HG03439 (cell line): Measurements from ENCODE around the gene BLTP1.

Experiments used
- ATAC-seq: cut with Tn5 transposase; IDR thresholded peaks from one replicate; pipeline ENCODE4 v1.9.1; 2021; ENCODE audit warnings: mild to moderate bottlenecking, moderate library complexity; ENCODE audit not compliant: unreplicated experiment

BLTP1 gene

GRCh38 chr4:122163767-122164166 is 11.6 kb downstream of the BLTP1 start:
- no peak for ATAC-seq

- no peak for ATAC-seq
Measured at GRCh38 chr4:122167369-122167768, 15.2 kb downstream of the BLTP1 start.

- no peak for ATAC-seq
Measured at GRCh38 chr4:122170775-122171174, 18.6 kb downstream of the BLTP1 start.

DNA sequence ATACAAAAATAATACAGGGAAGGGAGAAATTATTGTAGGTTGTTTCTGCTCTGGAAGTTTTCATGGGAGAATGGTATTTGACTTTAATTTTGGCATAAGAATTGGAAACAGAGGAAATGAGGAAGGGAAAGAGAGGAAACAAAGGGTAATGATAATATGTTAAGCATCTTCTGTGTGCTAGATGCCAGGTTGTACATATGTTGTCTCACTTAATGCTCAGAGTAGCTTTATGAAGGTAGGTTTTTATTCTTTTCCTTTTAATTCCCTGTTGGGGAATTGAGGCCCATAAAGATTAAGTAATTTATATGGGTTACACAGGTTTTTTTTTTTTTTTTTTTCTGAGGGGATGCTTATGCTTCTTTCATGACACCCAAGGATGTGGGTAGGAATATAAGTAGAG is 19.2 kb downstream of the BLTP1 start:
- no peak for ATAC-seq

DNA sequence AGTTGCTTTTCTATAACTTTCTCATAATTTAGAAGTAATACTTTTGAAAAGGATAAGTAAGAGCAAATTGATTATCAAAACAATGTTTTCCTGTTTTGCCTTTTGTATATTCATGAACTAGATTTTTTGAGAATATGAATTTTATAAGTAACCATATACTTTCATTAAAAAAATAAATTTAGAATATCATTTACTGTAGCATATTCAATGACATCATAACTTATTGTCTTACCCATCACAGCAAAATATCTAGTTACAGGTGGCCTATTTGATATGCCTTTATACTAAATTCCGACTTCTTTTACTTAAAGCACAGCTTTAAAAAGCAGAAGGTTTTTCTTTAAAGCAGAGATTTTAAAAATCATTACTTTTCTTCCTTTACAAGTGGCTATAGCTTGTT is 20.1 kb downstream of the BLTP1 start:
- no peak for ATAC-seq

DNA sequence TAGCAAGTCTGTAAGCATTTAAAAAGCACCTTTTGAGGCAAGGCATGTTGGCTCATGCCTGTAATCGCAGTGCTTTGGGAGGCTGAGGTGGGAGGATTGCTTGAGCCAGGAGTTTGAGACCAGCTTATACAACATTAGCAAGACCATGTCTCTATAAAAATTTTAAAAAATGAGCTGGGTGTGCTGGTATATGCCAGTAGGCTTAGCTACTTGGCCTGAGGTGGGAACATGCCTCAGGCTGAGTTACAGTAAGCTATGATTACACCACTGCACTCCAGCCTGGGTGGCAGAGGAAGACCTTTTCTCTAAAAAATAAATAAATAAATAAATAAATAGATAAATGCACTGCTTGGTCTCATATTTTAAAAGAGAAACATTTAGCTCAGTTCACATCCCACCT is 26.8 kb downstream of the BLTP1 start:
- ATAC-seq = no peak

DNA sequence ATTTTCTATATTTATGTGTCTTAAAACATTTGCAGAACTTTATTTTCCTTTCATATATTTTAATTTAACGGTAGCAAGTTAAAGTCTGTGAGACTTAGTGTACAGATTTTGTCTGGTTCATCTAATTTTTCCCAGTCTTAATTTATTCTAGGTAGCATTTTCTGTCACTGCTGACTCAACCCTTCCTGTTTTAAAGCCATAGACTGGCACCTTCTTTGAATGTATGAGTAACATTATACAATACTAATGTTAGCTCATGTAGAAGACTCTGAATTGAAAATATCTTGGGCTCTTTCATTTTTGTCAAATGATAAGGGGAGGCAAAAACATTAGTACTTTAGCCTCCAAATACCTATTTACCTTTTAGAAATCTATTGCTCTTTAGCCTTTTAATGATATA is 43.6 kb downstream of the BLTP1 start:
- ATAC-seq = no peak
